ENCODE results near the gene RCVRN.

RCVRN gene

DNA sequence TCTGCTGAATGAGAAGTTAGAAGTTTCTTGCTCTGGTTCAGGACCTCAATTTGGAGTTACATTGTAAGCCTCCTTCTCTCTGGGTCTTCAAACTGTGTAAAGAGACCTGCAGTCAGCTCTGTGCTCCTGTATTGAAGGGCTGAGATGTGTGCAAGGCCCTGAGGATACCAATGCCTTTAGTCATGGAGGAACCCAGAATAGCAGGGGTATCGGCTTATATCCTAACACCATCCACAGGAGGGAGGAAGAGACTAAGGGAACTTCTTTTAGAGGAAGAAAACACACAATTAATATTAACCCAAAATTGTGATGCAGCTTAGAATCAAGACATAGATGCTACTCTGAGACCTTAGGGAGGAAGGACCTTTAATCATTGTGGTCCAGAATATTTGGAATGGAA, 42.9 kb downstream of the RCVRN start:
- H3K4me1 ChIP-seq (ENCODE audit: control insufficient read depth, insufficient read depth, low read length) = no peaks in the 10 kb centered on the region
- H3K4me3 ChIP-seq (ENCODE audit: low read length) = no peak overlapping the region
- H3K36me3 ChIP-seq (ENCODE audit: control insufficient read depth, insufficient read depth, low read length) = no peaks in the 10 kb centered on the region
- H3K27me3 ChIP-seq (ENCODE audit: control insufficient read depth, insufficient read depth, low read length) = no peaks in the 10 kb centered on the region
- H3K9ac ChIP-seq (ENCODE audit: low read length) = no peak overlapping the region
- H3K9me3 ChIP-seq (ENCODE audit: control insufficient read depth, low read length) = no peaks in the 10 kb centered on the region

DNA sequence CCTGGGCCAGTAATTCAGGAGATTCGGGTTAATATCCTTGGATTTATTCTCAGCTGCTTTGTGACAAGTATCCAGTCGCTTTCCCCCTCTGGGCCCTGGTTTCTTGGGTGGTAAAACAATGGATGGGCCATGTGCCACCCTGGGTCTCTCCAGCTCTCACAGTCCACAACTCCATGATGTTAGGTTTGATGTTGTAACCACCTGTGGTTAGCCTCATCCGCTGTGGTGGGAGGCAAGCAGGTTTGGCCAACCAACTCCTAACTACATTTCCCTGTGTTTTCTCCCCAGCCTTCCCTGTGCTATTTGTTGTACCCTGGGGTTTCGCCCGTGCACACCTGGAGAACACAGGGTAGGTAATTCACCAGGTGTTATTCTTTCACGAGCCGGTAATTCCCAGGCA, 44.2 kb downstream of the RCVRN start:
- Histone ChIP-seq H3K4me3 (ENCODE audit: low read length) (no peak overlapping the region), H3K36me3 (ENCODE audit: control insufficient read depth, insufficient read depth, low read length) (no peaks in the 10 kb centered on the region), H3K9ac (ENCODE audit: low read length) (no peak overlapping the region), H3K9me3 (ENCODE audit: control insufficient read depth, low read length) (no peaks in the 10 kb centered on the region), H3K27me3 (ENCODE audit: control insufficient read depth, insufficient read depth, low read length) (no peaks in the 10 kb centered on the region), H3K4me1 (ENCODE audit: control insufficient read depth, insufficient read depth, low read length) (no peaks in the 10 kb centered on the region)

DNA sequence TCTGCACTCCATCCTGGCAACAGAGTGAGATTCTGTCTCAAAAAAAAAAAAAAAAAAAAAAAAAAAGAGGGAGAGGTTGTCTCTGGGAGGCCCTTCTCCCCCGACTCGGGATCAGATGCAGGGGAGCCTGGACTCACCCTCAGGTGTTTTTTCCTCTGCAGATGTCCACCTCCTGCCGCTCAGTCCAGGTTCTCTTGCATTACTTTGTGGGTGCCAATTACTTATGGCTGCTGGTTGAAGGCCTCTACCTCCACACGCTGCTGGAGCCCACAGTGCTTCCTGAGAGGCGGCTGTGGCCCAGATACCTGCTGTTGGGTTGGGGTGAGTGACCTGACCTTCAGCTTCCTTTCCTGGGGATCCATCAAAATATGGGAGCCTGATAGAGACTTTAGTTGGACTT, 45.3 kb downstream of the RCVRN start:
- H3K9me3 ChIP-seq (ENCODE audit: control insufficient read depth, low read length) = no peaks in the 10 kb centered on the region
- H3K4me1 ChIP-seq (ENCODE audit: control insufficient read depth, insufficient read depth, low read length) = no peaks in the 10 kb centered on the region
- no peaks in the 10 kb centered on the region for H3K27me3 ChIP-seq (ENCODE audit: control insufficient read depth, insufficient read depth, low read length)
- no peaks in the 10 kb centered on the region for H3K36me3 ChIP-seq (ENCODE audit: control insufficient read depth, insufficient read depth, low read length)
- no peak overlapping the region for H3K4me3 ChIP-seq (ENCODE audit: low read length)
- H3K9ac ChIP-seq (ENCODE audit: low read length) = no peak overlapping the region

DNA sequence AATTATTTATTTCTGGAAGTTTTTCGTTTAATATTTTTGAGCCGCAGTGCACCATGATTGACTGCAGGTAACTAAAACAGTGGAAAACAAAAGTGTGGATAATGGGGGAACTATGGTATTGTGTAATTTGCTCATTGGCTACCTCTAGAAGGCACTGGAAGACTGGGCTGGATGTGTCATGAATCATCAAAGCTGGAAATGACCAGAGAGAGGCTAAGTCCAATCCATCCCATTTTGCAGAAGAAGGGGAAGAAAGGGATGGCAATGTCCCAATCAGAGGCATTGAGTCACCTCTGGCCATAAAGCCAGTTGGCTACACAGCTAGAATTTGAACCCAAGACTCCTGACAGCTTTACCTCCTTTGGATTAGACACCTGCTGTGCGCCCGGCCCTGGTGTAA, 50.0 kb downstream of the RCVRN start:
- Histone ChIP-seq H3K9ac (ENCODE audit: low read length) (no peak overlapping the region), H3K36me3 (ENCODE audit: control insufficient read depth, insufficient read depth, low read length) (no peaks in the 10 kb centered on the region), H3K9me3 (ENCODE audit: control insufficient read depth, low read length) (no peaks in the 10 kb centered on the region), H3K27me3 (ENCODE audit: control insufficient read depth, insufficient read depth, low read length) (no peaks in the 10 kb centered on the region), H3K4me3 (ENCODE audit: low read length) (no peak overlapping the region), H3K4me1 (ENCODE audit: control insufficient read depth, insufficient read depth, low read length) (no peaks in the 10 kb centered on the region)

DNA sequence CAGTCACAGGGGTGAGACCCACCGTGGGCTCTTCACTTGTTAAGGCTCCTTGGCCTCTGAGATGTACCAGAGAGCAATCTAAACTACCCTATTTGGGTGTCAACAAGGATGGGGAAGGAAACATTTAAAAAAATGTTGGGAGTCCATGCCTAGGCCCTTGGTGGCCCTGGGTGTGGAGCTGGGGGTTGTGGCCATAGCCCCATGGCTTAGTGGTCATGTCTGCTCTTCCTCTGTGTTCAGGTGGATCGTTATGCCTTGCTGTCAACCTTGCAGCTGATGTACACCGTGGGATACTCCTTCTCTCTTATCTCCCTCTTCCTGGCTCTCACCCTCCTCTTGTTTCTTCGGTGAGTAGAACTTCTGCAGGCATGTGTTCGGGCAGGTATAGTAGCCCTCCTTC, 50.8 kb downstream of the RCVRN start:
- Histone ChIP-seq H3K4me3 (ENCODE audit: low read length) (no peak overlapping the region), H3K27me3 (ENCODE audit: control insufficient read depth, insufficient read depth, low read length) (no peaks in the 10 kb centered on the region), H3K9me3 (ENCODE audit: control insufficient read depth, low read length) (no peaks in the 10 kb centered on the region)

DNA sequence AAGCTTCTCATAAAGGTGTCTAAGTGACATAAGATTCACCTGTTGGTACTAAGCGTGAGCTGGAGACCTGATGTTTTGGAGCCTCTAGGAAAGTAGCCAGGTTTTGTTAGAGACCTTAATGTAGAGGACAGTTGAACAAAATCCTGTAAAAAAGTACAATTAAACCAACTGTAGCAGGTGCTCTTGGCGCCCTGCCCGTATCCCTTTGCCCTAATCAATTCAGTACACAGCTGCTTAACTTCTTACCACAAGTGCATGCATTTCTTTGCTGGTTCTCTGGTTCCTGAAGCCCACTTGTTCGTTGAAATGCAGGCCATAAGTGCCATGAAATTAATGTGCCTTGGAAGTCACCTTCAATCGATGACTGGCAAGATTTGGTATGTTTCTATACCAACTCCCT, 54.9 kb downstream of the RCVRN start:
- H3K9me3 ChIP-seq (ENCODE audit: control insufficient read depth, low read length) = no peaks in the 10 kb centered on the region
- no peaks in the 10 kb centered on the region for H3K4me1 ChIP-seq (ENCODE audit: control insufficient read depth, insufficient read depth, low read length)
- no peak overlapping the region for H3K4me3 ChIP-seq (ENCODE audit: low read length)
- H3K27me3 ChIP-seq (ENCODE audit: control insufficient read depth, insufficient read depth, low read length) = no peaks in the 10 kb centered on the region
- no peaks in the 10 kb centered on the region for H3K36me3 ChIP-seq (ENCODE audit: control insufficient read depth, insufficient read depth, low read length)
- H3K9ac ChIP-seq (ENCODE audit: low read length) = no peak overlapping the region

More for the DNA sequence above, 50.8 kb downstream of the RCVRN start:
- no peak overlapping the region for H3K9ac ChIP-seq (ENCODE audit: low read length)
- H3K4me1 ChIP-seq (ENCODE audit: control insufficient read depth, insufficient read depth, low read length) = no peaks in the 10 kb centered on the region
- no peaks in the 10 kb centered on the region for H3K36me3 ChIP-seq (ENCODE audit: control insufficient read depth, insufficient read depth, low read length)

Data from mucosa of stomach (tissue), 1 donor.